ENCODE data around the gene DSCAML1.

DSCAML1 gene

GRCh38 chr11:117831661-117832415, 34.8 kb upstream of the DSCAML1 start:
- DNase-seq = no peak

DNA sequence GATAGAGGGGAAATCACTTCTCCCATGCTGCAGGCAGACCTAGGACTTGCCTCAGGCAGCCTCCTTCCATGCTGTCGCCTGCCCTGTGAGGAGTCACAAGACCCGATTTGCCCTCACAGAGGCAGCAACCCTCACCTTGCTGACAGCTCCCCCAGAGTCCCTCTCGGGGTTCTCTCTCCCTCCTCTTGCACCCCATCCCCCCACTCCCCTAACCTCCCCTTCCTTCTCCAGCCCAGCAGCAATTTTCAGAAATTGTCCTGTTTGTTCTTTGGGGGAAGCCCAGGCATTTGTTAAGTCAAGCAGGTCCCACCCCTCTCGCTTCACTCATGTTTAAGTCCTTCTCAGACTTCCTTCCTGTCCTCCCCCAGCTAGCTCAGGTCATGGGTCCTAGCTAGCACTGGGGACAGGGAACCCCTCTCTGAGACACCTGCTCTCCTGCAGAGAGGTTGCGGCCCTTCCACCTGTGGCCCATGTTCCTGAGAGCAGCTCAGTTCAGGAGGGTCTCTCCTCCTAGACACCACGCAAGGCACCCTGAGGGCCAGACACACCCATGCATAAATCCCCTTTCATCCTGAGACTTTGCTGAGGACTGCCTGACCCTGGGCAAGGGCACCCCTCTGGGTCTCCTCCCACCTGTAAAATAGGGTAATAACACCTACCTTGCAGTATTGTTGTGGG, 33.8 kb upstream of the DSCAML1 start:
- DNase-seq = no peak

DNA sequence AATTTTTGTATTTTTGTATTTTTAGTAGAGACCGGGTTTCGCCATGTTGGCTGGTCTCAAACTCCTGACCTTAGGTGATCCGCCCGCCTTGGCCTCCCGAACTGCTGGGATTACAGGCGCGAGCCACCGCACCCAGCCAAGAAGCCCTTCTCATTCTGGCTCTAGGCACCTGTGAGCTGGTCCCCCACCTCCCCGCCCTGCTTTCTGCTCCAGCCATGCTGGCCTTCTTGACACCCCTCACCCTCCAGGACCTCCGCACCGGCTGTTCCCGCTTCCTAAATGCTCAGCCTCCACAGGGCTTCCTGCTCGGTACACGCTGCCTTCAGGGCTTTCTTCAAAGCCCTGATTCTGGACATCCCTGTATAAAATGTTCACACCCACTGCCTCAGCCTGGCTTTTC, 33.1 kb upstream of the DSCAML1 start:
- no peak for DNase-seq

DNA sequence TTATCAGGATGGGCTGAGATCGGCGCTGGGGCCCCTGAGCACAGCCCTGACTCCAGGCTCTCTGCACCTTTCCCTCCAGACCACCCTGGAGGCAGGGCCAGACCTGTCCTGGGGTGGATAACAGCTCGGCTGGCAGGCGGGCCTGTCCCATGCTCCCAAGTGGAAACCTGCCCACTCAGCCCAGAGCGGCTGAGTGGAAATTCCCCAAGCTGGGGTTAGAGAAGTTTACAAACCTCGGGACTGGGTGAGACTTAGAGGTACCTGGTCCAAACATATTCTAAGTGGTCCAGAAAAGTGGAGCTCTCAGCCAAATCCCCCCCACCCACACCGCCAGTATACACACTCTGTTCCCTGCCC, 32.3 kb upstream of the DSCAML1 start:
- no peak for DNase-seq

GRCh38 chr11:117828611-117829368, 31.8 kb upstream of the DSCAML1 start:
- DNase-seq = peak; percentile 78

- no peak for DNase-seq
Observed at GRCh38 chr11:117827521-117828511, 30.8 kb upstream of the DSCAML1 start.

GRCh38 chr11:117826832-117827231, 29.8 kb upstream of the DSCAML1 start:
- DNase-seq = no peak

DNA sequence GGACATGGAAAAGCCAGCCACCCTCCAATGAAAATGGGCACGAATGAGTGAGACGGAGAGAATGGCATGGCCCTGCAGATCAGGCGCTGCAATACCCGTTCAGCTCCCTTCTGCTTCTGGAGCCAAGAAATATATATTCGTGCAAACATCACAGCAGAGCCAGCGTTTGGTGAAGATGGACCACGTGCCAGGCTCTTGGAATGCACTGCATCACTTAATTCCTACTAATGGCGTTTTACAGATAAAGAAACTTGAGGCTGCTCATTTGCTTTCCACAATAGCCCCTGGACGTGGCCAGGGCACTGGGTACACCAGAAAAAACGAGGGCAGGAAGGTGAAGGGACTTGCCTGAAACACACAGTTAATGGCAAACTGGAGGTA, 29.2 kb upstream of the DSCAML1 start:
- no peak for DNase-seq

DNA sequence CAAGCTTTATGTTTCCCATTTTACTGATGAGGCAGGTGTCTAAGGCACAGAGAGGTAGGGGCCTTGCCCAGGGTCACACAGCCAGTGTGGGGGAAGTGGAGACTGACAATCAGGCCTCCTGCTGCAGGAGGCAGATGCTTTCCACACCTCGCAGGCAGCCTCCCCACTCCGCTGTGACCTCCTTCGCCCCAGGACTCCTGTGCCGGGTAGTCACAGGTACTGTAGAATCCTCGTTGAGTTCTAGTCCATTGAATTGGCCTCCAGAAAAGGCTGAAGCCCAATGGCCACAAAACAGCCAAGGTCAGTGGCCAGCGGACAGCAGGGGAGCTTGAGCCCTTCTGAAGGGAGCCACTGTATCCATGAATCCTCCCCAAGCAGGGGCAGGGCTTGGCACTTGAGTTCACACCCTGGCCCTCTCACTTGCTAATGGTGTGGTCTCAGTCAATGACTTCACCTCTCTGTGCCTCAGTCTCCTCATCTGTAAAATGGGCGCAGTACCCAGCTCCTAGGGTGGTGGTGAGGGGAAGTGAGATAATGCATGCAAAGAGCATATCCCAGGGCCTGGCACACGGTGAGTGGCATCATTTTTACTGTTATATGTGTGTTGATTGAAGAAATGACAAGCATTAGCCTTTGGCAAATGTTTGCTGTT, 28.6 kb upstream of the DSCAML1 start:
- DNase-seq = no peak

GRCh38 chr11:117824571-117825537, 27.8 kb upstream of the DSCAML1 start, which contains the start of gene FXYD2:
TSS of gene FXYD2 (minus strand) at chr11:117824744. CDS start at chr11:117824678, 66 bp downstream.
- DNase-seq = no peak

DNA sequence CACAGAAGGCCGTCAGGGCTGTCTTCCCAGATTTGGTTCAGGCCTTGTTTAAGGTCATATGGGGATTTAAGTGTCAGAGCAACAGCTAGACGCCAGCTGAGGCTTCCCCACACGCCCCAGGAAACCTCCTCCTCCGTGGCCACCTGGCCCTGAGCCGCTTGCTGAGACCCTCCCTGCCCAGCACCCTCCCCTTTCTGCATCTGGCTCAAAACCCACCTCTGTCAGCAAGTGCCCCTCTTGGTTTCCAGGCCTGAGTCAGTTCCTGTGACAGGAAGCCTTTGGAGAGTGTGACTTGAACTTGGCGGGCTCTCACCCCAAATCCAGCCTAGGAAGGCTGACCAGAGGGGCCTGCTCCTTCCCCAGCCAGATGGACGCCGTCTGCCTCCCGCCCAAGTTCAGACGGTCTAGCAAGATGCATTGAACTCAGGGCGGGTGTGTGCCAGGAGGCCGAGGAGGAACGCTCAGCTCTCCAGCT, 27.0 kb upstream of the DSCAML1 start:
- no peak for DNase-seq

DNA sequence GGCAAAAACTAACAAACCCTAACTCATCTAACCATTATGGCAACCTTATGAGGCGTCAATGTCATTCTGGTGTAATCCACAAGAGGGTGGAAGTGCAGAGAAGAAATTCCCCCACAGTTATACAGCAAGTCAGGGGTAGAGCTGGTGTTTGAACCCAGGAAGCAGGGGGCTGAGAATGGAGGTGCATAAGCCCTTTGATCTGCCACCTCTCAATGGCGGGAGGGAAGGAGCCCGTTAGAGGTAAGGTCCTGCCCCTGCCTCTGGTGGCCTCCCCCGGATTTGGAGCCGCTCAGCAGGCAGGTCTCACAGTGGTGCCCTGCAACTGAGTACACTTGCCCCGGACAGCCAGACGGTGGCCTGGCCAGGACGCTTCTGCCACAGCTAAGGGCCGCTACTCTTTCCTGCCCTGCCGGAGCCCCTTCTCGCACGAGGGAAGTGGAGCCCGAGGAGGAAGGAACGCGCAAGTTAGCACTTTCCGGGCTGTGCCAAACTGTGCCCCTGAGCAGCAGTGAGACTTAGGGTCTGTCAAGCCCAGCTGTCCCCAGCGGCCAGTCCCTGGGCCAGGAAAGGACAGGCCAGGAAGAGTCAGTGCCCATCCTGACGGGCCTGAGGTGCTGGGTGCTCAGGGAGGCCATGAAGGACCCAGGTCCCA, 26.4 kb upstream of the DSCAML1 start:
- DNase-seq = no peak

GRCh38 chr11:117822074-117823033, 25.3 kb upstream of the DSCAML1 start:
- DNase-seq = no peak

- no peak for DNase-seq
Observed at GRCh38 chr11:117821431-117821830, 24.4 kb upstream of the DSCAML1 start.

DNA sequence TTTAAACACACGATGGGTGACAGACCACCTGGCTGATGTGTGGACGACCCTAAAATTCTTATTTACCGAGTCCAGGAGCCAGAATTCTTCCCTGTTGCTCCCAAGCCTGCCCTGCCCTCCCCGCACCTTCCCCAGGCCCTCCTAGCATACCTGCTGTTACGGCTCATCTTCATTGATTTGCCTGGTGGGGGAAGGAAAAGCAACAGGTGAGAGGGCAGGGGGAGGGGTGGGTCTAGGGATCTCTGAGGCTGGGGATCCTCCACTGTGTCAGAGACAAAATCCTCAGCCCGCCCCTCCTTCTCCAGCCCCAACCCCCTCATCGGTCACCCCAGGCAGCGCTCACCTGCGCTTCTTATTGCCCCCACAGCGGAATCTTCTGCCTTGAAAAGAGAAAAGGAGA, 23.5 kb upstream of the DSCAML1 start:
- DNase-seq = no peak

DNA sequence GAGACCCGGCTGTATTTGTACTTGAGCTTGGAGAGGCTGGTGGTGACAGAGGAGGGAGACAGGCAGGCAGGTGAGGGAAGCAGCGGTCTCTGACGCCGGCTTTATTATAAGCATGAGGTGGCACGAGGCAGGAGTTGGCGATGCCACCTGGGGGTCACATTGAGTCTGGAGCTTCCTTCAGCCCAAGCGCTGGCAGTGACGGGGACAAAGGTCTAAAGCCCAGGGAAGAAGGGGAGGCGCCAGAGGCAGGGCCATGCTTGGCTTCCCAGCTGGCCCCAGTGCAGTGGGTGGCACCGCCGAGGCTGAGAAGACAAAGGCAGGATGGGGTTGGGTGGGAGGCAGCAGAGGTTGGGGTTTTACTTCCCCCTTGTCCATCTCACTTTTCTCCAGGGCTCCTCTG, 23.1 kb upstream of the DSCAML1 start:
- no peak for DNase-seq

- DNase-seq = peak; percentile 70
Observed at GRCh38 chr11:117819096-117820040, 22.4 kb upstream of the DSCAML1 start.

Measured in fibroblast of skin of right biceps (primary cell).